H1 (cell line): ENCODE results near the gene POLR1C. TPM values are rescaled to one million over a fixed set of nuclear protein-coding genes. Genes with fewer than 3 reads are reported as not detected.

Source experiments
- NRF1 ChIP-seq: IDR thresholded peaks from 2 replicates; pipeline ENCODE4 v1.6.1; 2011; ENCODE audit warnings: mild to moderate bottlenecking, low read depth, low read length, improper control_type of control experiment
- polyA plus RNA-seq, 7 experiments: library from polyadenylated mRNA; depleted of rRNA in 3 of 7; stranded (reverse) in 5 of 7; unstranded in 2 of 7; fragments of >200 nt in 5 of 7; fragments of 200-250 nt in 2 of 7; gene quantifications; 1 replicate in 5 of 7; 2 replicates in 1 of 7; 4 replicates in 1 of 7; pipeline versions ENCODE4 v1.2.1 to v1.2.3, GENCODE V29; 2011 to 2013; ENCODE audit warnings: missing spikeins in 2 of 7, mixed read lengths in 2 of 7
- total RNA-seq: library from RNA; stranded (reverse); fragmentation: NEBNext Ultra II Directional; extraction: Animal tissue kit (Norgen Biotek cat#: 25700); gene quantifications from 2 replicates; pipeline ENCODE4 v1.2.1, GENCODE V29; 2021
- TF ChIP-seq, protein P1 (sequence below): IDR thresholded peaks from 2 replicates; pipeline ENCODE4 v1.6.1; 2012; ENCODE audit warnings: low read length, inconsistent platforms
- TF ChIP-seq, protein P2 (sequence below): IDR thresholded peaks from 2 replicates; pipeline ENCODE4 v1.6.1; 2012; ENCODE audit warnings: inconsistent platforms

The POLR1C gene
- total and polyA plus RNA-seq, 2 of the 8 experiments (the other 6 are each of a cell fraction or from before 2014, with no cell fraction given): 42.9 to 49.6 TPM

DNA sequence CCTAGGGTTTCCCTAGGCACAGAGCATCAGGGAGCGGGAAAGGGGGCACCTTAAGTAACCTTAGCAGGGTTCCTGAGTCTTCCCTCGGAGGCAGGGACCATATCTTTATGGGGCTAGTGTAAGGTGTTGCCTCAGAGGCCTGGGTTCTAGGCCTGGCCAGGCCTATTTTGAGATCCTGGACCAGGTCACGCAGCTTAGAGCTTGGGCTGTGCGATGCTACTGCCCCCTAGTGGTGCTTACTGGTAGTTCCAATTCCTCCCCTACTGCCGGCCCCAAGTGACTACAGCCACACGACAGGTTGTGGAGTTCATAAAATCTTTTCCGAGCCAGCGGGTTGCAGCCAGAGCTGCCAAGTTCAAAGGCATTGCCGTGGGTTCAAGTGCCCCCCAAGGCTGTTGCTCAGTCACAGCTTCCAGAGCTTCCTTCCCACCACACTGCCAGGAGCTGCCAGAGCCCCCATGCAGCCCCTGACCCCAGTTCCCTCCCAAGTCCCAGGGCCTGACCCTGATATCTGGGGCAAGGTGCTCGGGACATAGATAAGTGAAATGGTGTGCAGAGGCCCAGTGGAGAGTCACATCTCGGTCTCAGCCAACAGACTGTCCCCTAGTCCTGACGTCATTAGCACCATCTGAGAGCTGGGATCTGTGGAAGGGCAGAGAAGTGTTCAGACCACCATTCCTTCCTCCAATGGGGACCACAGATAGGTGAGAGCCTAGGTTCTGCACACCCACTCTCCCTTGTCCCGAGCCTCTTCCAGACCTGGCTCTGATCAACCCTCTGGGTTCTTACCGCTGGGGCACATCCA, 10.0 kb upstream of the POLR1C start (continued):
- TF ChIP-seq, protein P1, sequence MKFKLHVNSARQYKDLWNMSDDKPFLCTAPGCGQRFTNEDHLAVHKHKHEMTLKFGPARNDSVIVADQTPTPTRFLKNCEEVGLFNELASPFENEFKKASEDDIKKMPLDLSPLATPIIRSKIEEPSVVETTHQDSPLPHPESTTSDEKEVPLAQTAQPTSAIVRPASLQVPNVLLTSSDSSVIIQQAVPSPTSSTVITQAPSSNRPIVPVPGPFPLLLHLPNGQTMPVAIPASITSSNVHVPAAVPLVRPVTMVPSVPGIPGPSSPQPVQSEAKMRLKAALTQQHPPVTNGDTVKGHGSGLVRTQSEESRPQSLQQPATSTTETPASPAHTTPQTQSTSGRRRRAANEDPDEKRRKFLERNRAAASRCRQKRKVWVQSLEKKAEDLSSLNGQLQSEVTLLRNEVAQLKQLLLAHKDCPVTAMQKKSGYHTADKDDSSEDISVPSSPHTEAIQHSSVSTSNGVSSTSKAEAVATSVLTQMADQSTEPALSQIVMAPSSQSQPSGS: peak; percentile 78; the same call in 1 of the 2 replicates
- TF ChIP-seq, protein P2, sequence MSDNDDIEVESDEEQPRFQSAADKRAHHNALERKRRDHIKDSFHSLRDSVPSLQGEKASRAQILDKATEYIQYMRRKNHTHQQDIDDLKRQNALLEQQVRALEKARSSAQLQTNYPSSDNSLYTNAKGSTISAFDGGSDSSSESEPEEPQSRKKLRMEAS: 0 out of 2 replicates have a peak, but pooled peaks have one; percentile 27
- TF ChIP-seq NRF1: no peak
